ENCODE data around the gene TMEM222.

- TF ChIP-seq CTCF (IDR thresholded peaks at IDR 0.05): no peak
- TF ChIP-seq EZH2phosphoT487 (IDR thresholded peaks at IDR 0.05): no peak
Measured at GRCh38 chr1:27365372-27366112, 43.6 kb downstream of the TMEM222 start.
